SHP77 (cell line): ENCODE data around the gene KMO.

Experiments used
- DNase-seq, 2 experiments: peaks; one replicate each; lab custom pipeline; 2025; lab: John Stamatoyannopoulos, UW

The KMO gene

DNA sequence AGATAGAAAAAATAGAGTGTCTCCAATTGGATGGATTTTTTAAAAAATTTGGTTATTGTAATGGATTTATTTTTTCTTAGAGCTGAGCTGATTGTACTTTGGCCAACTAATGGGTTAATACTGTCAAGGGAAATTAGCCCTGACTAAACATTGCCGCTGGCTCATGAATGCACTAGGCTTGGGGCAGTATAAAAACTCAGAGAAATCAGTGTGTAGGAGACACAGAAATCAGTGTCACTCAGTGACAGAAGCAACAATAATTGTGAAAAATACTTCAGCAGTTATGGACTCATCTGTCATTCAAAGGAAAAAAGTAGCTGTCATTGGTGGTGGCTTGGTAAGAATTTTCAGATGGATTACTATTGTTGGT, at the start of gene KMO:
TSS of gene KMO (plus strand) at position 217 of the 370 bp plus-strand sequence. CDS start at position 284, 67 bp downstream.
- DNase-seq = no peak

DNA sequence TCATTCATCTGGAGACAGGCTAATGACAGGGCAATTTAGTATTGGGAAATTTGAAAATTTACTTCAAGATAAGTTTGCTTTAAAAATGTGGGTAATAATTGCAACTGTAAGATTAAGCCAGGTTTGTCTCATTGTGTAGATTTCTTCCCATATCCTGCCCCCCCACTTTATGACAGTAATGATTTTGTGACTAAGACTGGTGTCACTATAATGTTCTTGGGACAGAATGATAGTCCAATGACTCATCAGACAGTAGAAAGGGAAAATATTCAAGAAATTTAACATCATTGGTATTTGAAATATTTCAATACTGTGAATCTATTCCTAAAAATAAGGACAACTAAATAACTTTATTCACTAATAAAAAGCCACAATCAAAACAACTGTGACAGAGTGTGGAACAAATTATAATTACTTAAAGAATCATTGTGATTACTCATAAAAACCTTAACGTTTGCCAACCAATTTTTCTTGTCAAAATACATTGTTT, 49.4 kb upstream of the KMO start:
- no peak for DNase-seq

- no peak for DNase-seq
Measured at GRCh38 chr1:241485145-241485544, 47.0 kb upstream of the KMO start.

- DNase-seq = peak; percentile 39 to 60
Measured at GRCh38 chr1:241485554-241485992, 46.6 kb upstream of the KMO start.

- no peak for DNase-seq
Measured at GRCh38 chr1:241488739-241489138, 43.4 kb upstream of the KMO start.

DNA sequence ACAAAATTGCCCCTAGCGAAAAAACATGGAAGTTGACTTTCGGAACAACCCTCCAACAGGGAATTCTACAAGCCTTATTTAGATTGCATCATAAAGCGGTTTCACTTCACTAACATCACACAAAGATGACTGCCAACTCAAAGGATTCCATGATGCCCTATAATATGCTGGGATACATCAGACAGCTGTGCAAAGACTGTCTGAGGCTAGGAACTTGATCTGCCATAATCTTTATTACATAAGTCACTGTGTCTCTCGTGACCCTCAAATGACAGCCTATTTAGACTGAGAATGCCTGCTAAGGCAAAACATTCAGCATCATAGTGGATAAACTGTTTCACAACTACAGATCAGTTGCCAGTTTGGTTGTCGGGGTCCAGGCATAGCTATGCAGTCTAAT, 36.4 kb upstream of the KMO start:
- no peak for DNase-seq

DNA sequence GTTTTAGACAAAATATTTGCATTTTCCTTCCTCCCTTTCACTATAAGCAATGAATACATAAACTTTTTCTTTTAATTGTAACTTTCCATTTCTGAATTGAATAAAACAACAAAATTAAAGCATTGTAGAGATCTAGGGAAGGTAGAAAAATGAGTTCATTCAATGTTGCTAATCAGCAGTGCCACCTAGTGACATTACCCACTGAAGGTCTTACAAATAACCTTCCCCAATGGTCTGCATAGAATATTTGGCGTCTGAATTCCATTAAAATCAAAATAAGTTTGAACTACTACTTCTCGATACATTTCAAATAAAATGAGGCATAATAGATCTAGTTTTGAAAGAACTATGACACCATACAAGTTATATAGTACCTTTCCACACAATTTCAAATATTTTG, 32.3 kb upstream of the KMO start:
- peak; percentile 33 to 42 for DNase-seq

DNA sequence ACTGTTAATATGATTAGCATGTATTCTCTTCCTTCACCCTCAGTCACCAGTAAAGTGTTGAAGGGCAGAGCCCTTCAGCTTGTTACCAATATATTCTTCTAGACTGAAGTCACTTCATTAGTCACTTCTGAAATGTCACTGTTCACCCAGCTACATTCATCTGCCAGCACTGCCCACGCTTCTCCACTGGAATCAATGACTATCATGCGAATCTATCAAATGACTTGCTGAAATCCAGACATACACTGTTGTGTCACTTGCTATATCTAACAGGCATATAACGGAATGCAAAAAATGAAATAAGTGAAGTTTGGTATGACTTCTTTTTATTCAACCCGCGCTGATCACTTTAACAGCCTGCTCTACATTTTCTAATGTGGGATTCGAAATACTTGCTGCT, 28.7 kb upstream of the KMO start:
- DNase-seq = no peak

GRCh38 chr1:241507189-241507863, 24.9 kb upstream of the KMO start:
- DNase-seq = no peak

DNA sequence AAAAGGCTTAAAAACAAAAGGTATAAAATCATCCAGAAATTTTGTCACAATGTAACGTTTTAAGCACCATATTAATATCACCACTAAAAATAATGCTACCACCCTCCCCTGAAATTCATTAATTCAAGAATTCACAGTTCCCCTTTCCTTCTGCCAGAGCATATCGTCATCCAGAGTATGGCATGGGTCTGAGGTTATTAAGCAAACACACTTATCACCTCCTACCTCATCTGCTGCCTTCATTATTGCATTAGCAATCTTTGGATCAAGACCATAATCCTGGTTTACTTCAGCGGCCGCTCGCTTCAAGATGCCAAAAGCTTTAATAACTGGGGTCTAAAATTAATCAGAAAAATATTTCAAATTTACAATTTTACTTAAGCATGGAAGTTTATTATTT, 18.8 kb upstream of the KMO start:
- DNase-seq = no peak

DNA sequence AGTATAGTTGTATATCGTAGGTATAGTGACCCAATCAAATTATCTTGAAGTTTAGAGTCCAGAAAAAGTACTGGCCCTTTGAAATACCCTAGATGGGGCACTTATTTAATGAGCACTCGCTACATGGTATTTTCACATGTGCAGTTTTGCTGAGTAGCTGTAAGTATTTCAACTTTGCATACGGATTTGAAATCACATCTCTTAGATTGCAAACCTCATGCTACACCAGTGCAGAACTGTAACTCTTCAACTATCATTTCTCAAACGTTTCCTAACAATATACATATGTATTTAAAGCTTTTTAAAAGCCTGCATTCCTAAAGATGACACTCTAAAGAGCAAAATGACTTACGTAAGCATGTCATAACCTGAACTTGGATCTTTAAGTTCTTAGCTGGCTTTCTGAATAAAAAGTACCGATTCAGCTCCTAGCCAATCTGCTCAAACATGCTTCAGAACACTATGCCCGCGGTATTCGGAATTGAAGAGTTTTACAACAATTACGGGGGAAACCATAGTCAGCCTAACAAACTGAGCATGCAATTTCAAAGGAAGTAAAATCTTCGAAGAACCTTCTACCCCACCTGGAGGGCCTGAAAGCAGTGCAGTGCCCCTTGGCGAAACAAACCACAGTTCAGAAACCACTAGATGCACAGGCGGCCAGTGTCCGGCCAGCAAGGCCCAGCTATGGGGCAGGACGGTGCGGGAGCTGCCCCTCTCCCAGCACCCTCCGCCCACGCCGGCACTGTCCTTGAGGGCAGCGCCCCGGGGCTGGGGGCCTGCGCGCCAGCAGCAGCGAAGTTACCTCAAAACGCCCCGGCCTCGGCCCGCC, 13.5 kb upstream of the KMO start:
- DNase-seq = peak in 1 of 2 experiments; percentile 37

GRCh38 chr1:241519308-241520079, 12.7 kb upstream of the KMO start, which contains the start of gene FH:
TSS of gene FH (minus strand) at chr1:241519755. CDS start at chr1:241519722, 33 bp downstream.
- DNase-seq = peak; percentile 97 to 99

DNA sequence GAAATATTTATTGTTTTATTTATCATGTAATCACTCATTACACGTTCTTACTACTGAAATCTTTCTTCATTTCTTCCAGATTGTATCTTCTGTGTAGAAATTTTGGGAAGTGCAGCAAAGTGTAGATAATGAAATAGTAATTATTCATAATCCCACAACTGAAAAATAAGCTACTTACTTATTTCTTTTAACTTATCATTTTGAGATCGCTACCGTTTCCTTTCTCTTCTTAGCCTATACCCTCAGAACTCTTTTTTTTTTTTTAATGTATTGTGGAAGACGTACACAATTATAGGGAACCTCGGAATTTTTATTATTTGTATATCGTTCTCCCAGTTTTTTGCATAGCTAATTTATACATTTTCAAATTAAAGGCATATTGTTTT, 12.1 kb upstream of the KMO start:
- DNase-seq = no peak

GRCh38 chr1:241521718-241522117, 10.5 kb upstream of the KMO start:
- DNase-seq = no peak

- peak in 1 of 2 experiments; percentile 3 for DNase-seq
Measured at GRCh38 chr1:241525026-241525425, 7.2 kb upstream of the KMO start.

GRCh38 chr1:241527146-241527545, 5.0 kb upstream of the KMO start:
- no peak for DNase-seq

- DNase-seq = peak; percentile 69 to 82
Measured at GRCh38 chr1:241531195-241532161, 700 bp upstream of the KMO start.

- no peak for DNase-seq
Measured at GRCh38 chr1:241532864-241533263, 686 bp downstream of the KMO start.

- no peak for DNase-seq
Measured at GRCh38 chr1:241533326-241534115, 1.3 kb downstream of the KMO start.

DNA sequence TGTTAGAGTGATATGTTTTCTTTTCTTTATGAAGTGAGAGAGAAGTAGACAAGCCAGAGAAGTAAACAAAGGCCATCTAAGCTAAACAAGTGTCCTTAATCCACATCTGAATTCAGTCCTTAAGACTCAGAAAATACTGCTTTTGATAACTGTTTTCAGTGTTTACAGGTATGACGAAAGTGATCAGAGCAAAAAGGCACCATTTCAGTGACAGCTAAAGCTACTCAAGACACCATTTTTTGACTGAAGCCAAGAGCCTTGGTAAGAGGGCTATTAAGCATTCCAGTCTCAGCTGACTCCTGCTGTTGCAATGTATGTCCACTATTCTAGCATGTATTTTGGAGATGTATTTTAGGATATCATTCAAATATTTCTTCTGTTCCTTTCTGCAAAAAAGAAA, 4.1 kb downstream of the KMO start:
- no peak for DNase-seq
